ENCODE data around the gene IGLON5.

The IGLON5 gene

GRCh38 chr19:51311351-51312257 lies at the start of gene IGLON5:
TSS of gene IGLON5 (plus strand) at chr19:51311644. CDS start at chr19:51311848, 204 bp downstream.
- no peak for DNase-seq

GRCh38 chr19:51263808-51264207 lies 47.6 kb upstream of the IGLON5 start:
- DNase-seq: no peak

- DNase-seq: no peak
These were observed 40.4 kb upstream of the IGLON5 start for GRCh38 chr19:51271067-51271466.

GRCh38 chr19:51272183-51272810 lies 39.1 kb upstream of the IGLON5 start:
- DNase-seq: no peak

GRCh38 chr19:51274049-51274770 lies 37.2 kb upstream of the IGLON5 start:
- no peak for DNase-seq

- no peak for DNase-seq
These were observed 34.3 kb upstream of the IGLON5 start for GRCh38 chr19:51277112-51277511.

- no peak for DNase-seq
These were observed 29.1 kb upstream of the IGLON5 start for GRCh38 chr19:51282335-51282734.

- DNase-seq: no peak
These were observed 25.8 kb upstream of the IGLON5 start for GRCh38 chr19:51285682-51286081.

GRCh38 chr19:51289635-51290034 lies 21.8 kb upstream of the IGLON5 start:
- no peak for DNase-seq

- DNase-seq: no peak
These were observed 18.5 kb upstream of the IGLON5 start for GRCh38 chr19:51292971-51293370.

- no peak for DNase-seq
These were observed 17.8 kb upstream of the IGLON5 start for GRCh38 chr19:51293571-51294210.

GRCh38 chr19:51294211-51294976 lies 17.1 kb upstream of the IGLON5 start:
- no peak for DNase-seq

GRCh38 chr19:51294977-51295375 lies 16.5 kb upstream of the IGLON5 start:
- no peak for DNase-seq

GRCh38 chr19:51295382-51296126 lies 15.9 kb upstream of the IGLON5 start:
- no peak for DNase-seq

GRCh38 chr19:51296336-51297093 lies 14.9 kb upstream of the IGLON5 start:
- no peak for DNase-seq

- no peak for DNase-seq
These were observed 14.0 kb upstream of the IGLON5 start for GRCh38 chr19:51297406-51297805.

- no peak for DNase-seq
These were observed 10.2 kb upstream of the IGLON5 start for GRCh38 chr19:51301266-51301665.

- no peak for DNase-seq
These were observed 6.0 kb upstream of the IGLON5 start for GRCh38 chr19:51305479-51305878.

- no peak for DNase-seq
These were observed 5.2 kb downstream of the IGLON5 start for GRCh38 chr19:51316688-51317087.

GRCh38 chr19:51317376-51317775 lies 5.9 kb downstream of the IGLON5 start:
- no peak for DNase-seq

- DNase-seq: no peak
These were observed 6.5 kb downstream of the IGLON5 start for GRCh38 chr19:51317968-51318367.

Measured in NCI-H2107 (cell line).